HG03045 (cell line): ENCODE data around the gene DHCR7.
A peak's percentile ranks its signal among the peaks of the same experiment; 100 is the strongest.

Source experiments
- ATAC-seq: cut with Tn5 transposase; IDR thresholded peaks from one replicate; pipeline ENCODE4 v1.9.1; 2021; ENCODE audit warnings: mild to moderate bottlenecking, moderate library complexity; ENCODE audit not compliant: unreplicated experiment

DHCR7 gene

GRCh38 chr11:71459076-71459766 lies 11.0 kb upstream of the DHCR7 start:
- ATAC-seq = no peak

GRCh38 chr11:71458146-71459070 lies 10.2 kb upstream of the DHCR7 start:
- ATAC-seq = no peak

GRCh38 chr11:71456831-71457230 lies 8.6 kb upstream of the DHCR7 start:
- no peak for ATAC-seq

GRCh38 chr11:71456294-71456693 lies 8.1 kb upstream of the DHCR7 start:
- no peak for ATAC-seq

- ATAC-seq = no peak
Observed at GRCh38 chr11:71454470-71455113, 6.4 kb upstream of the DHCR7 start.

GRCh38 chr11:71453918-71454304 lies 5.7 kb upstream of the DHCR7 start:
- ATAC-seq = no peak

GRCh38 chr11:71453037-71453917 lies 5.1 kb upstream of the DHCR7 start, which contains the start of gene NADSYN1:
Gene NADSYN1 (plus strand): TSS chr11:71453203. CDS start chr11:71453297, 94 bp downstream.
- ATAC-seq = peak; percentile 54

GRCh38 chr11:71452199-71453036 lies 4.2 kb upstream of the DHCR7 start:
- peak; percentile 1 for ATAC-seq

- no peak for ATAC-seq
Observed at GRCh38 chr11:71451596-71452198, 3.5 kb upstream of the DHCR7 start.

- ATAC-seq = no peak
Observed at GRCh38 chr11:71450939-71451338, 2.7 kb upstream of the DHCR7 start.

GRCh38 chr11:71450507-71450906 lies 2.3 kb upstream of the DHCR7 start:
- ATAC-seq = no peak

GRCh38 chr11:71449596-71449995 lies 1.4 kb upstream of the DHCR7 start:
- no peak for ATAC-seq

GRCh38 chr11:71447791-71448256 lies 369 bp downstream of the DHCR7 start:
- ATAC-seq = no peak

- ATAC-seq = no peak
Observed at GRCh38 chr11:71446942-71447688, 1.1 kb downstream of the DHCR7 start.

GRCh38 chr11:71446150-71446549 lies 2.0 kb downstream of the DHCR7 start:
- no peak for ATAC-seq

- no peak for ATAC-seq
Observed at GRCh38 chr11:71444811-71445210, 3.4 kb downstream of the DHCR7 start.

GRCh38 chr11:71443736-71444445 lies 4.3 kb downstream of the DHCR7 start:
- no peak for ATAC-seq

- ATAC-seq = no peak
Observed at GRCh38 chr11:71442880-71443279, 5.3 kb downstream of the DHCR7 start.
